GM21515 (cell line): ENCODE data around the gene TLR8.

ENCODE experiments used
- ATAC-seq: cut with Tn5 transposase; IDR thresholded peaks from one replicate; pipeline ENCODE4 v1.9.1; 2021; ENCODE audit not compliant: unreplicated experiment

The TLR8 gene

GRCh38 chrX:12945494-12945893 is 39.1 kb downstream of the TLR8 start:
- no peak for ATAC-seq

GRCh38 chrX:12946406-12946805 is 40.0 kb downstream of the TLR8 start:
- no peak for ATAC-seq

- ATAC-seq: no peak
These were observed 40.6 kb downstream of the TLR8 start for GRCh38 chrX:12946838-12947544.

GRCh38 chrX:12947545-12948235 is 41.3 kb downstream of the TLR8 start:
- no peak for ATAC-seq

GRCh38 chrX:12948495-12948894 is 42.1 kb downstream of the TLR8 start:
- ATAC-seq: no peak

- ATAC-seq: no peak
These were observed 42.9 kb downstream of the TLR8 start for GRCh38 chrX:12949205-12949926.

GRCh38 chrX:12949927-12950656 is 43.7 kb downstream of the TLR8 start:
- no peak for ATAC-seq

- ATAC-seq: peak; percentile 55
These were observed 44.6 kb downstream of the TLR8 start for GRCh38 chrX:12950851-12951594.

GRCh38 chrX:12951595-12951975 is 45.2 kb downstream of the TLR8 start:
- no peak for ATAC-seq

GRCh38 chrX:12953420-12953819 is 47.0 kb downstream of the TLR8 start:
- ATAC-seq: no peak

- no peak for ATAC-seq
These were observed 48.0 kb downstream of the TLR8 start for GRCh38 chrX:12954376-12954775.

GRCh38 chrX:12954981-12955380 is 48.6 kb downstream of the TLR8 start:
- ATAC-seq: no peak

- ATAC-seq: peak; percentile 37
These were observed 49.7 kb downstream of the TLR8 start for GRCh38 chrX:12955882-12956703.

GRCh38 chrX:12956704-12957534 is 50.5 kb downstream of the TLR8 start:
- ATAC-seq: peak; percentile 70

GRCh38 chrX:12958059-12958458 is 51.6 kb downstream of the TLR8 start:
- ATAC-seq: no peak

GRCh38 chrX:12958461-12958860 is 52.0 kb downstream of the TLR8 start:
- ATAC-seq: no peak

- ATAC-seq: no peak
These were observed 54.8 kb downstream of the TLR8 start for GRCh38 chrX:12961196-12961718.

GRCh38 chrX:12962041-12962504 is 55.7 kb downstream of the TLR8 start:
- peak; percentile 56 for ATAC-seq
